GM19193 (cell line): ENCODE data around the gene NCAPH2.

Experiments
- POLR2A ChIP-seq: IDR thresholded peaks from 4 replicates; pipeline ENCODE4 v1.6.1; 2011; ENCODE audit not compliant: insufficient read depth, insufficient read length; ENCODE audit errors: extremely low read depth

Gene NCAPH2

DNA sequence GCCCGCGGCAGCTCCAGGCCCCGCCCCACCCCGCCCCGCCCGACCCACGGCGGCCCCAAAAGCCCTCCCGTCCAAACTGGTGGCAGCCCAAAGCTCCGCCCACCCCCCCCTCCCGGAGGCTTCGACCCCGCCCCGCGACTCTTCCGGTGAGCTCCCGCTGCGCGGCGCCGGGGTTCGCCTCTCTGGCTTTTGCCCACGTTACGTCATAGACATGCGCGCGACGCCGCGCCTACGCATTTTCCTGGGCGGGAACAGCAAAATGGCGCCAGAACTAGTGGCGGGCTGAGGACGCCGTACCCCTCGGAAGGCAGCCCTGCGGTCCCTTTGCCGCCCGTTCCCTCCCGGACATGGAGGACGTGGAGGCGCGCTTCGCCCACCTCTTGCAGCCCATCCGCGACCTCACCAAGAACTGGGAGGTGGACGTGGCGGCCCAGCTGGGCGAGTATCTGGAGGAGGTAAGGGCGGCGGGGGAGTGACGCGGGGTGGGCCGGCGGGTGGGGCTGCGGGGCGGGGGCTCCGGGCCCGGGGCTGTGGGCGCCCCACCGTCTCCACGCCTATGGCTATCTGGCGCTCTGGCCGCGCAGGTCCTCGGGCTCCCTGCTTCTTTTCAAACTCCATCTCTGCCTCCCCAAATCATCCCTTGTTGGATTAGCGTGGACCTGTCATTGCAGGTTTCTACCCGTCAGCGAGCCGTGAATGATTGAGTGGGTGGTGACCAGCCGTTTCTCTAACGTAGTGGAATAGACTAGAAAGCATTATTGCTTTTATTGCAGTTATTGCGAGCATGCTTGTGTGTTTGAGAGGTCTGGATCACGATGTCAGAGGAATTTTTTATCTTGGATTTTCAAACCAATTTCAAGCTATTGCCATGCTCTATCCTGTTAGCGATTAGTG is at the start of gene NCAPH2:
Gene NCAPH2, plus strand, starts transcription at position 234 of the 894 bp plus-strand sequence. Its CDS starts 114 bp downstream, at position 348.
- peak; percentile 88 for TF ChIP-seq POLR2A

DNA sequence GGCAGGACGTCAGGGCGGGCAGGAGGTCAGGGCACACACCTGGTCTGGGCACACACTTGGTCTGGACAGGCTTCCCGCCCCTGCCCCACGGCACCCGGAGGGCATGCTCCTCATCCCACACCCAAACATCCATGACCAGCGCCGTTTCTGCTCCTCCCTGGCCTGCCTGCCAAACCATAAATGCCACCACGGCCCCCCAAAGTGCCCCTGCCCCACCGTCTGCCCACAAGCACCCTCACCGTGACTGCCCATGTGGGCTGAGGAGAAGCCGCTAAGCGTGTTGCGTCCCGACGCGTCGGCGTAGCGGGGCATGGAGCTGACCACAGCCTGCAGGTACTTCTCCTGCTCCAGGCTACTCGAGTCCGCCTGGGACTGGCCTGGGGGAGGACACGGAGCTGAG is 49.0 kb upstream of the NCAPH2 start:
- no peak for TF ChIP-seq POLR2A

GRCh38 chr22:50459496-50460140 is 48.4 kb upstream of the NCAPH2 start:
- TF ChIP-seq POLR2A, result no peak

GRCh38 chr22:50460938-50461337 is 47.1 kb upstream of the NCAPH2 start:
- TF ChIP-seq POLR2A, result no peak

GRCh38 chr22:50461536-50461935 is 46.5 kb upstream of the NCAPH2 start:
- no peak for TF ChIP-seq POLR2A

DNA sequence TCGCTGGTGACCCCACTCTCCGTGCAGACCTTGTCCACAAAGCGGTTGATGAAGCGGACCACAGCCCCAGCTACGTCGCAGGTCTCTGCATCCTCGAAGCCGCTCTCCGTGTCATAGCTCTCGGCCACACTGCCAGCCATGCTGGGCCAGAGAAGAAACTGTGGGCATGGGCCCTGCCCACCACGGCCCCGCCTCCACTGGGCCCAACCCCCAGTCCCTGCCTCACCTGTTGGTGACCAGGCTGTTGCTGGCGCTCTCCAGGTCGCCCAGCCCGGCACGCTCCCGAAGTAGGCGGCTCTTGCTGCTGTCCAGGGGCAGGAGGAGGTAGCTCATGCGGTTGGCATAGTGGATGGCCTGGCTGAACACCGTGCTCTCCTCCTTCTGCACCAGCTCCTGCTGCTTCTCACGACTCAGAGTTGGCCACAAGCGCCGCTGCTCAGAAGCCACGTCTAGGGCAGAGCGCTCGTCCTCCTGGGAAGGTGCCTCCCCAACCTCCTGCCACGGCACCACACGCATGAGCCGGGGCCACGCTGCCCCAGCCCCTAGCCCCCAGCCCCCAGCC is 46.0 kb upstream of the NCAPH2 start:
- TF ChIP-seq POLR2A, result no peak

DNA sequence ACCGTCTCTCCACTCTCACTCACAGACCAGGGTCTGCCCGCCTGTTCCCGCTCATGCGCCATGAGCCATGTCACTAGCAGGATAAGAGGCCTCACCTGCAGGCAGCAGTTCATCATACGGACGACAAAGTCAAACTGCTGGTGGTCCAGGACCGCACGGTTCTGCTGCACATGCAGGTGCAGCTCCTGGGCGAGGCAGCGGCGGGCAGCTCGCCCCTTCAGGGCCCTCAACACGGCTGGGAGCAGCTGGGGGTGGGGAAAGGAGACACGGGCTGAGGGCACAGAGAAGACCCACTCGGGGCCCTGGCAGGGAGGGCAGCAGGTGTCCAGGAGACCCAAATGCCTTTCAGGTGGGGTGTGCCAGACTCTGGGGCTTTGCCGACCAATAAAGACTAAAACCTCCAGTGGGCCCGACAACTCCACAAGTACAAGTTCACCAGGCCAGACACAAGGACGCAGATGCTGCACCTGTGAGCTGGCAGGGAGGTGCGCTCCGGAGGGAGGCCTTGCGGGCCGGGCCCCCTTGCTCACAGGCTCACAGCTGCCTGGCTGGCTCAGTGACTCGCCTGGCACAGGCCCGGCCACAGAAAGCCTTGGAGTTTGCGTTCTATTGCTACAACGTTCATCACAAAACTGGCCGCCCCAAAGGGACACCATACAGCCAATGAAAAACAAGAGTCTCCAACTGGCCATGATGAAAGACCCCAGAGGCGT is 44.7 kb upstream of the NCAPH2 start:
- no peak for TF ChIP-seq POLR2A

- TF ChIP-seq POLR2A, result no peak
These were observed 43.6 kb upstream of the NCAPH2 start for GRCh38 chr22:50464451-50464850.

- TF ChIP-seq POLR2A, result no peak
These were observed 42.7 kb upstream of the NCAPH2 start for GRCh38 chr22:50465066-50465930.

DNA sequence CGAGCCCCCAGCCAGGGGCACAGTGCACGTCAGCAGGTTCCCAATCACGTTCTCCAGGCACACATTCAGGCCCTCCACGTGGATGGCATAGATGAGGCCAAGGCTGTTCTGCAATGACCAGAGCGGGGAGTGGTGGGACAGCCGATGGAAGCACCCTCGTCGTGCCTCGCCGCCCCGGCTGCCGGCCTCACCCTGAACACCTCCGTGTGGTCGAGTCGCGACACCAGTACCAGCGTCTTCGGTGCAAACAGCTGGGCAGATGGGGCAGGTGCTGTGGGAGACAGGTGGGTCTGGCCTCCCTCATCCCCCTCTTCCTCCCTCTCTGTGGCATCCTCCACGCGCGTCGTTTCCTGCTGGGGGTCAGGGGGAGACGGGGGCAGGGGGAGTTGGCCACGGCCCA is 40.7 kb upstream of the NCAPH2 start:
- TF ChIP-seq POLR2A, result no peak

GRCh38 chr22:50467773-50468440 is 40.1 kb upstream of the NCAPH2 start:
- TF ChIP-seq POLR2A, result no peak

DNA sequence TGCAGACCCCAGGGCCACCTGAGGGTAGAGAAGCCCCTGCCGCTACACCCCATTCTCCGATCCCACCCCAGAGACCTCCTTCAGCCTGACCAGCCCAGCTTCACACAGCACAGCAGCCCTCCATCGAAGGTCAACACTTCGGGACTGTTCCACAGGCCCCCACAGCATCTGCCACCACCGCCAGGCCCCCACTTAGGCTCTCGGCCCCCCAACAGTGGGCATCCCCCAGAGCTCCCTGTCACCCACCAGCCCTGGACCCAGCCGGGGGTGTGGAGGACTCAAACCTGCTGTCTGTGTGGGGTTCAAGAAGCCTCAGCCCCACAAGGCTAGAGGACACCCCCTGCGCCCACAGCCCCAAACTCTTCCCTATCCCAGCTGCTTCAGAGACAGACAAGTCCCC is 39.4 kb upstream of the NCAPH2 start:
- TF ChIP-seq POLR2A, result no peak

- peak; percentile 61 for TF ChIP-seq POLR2A
These were observed 38.4 kb upstream of the NCAPH2 start for GRCh38 chr22:50469377-50470305.
